ENCODE results near the gene KISS1. TPM values are rescaled to one million over a fixed set of nuclear protein-coding genes. Genes with fewer than 3 reads are reported as not detected.

KISS1 gene
- polyA plus RNA-seq, 1 donor (not counting 4 experiments of a cell fraction or from before 2014, with no cell fraction given): not detected

DNA sequence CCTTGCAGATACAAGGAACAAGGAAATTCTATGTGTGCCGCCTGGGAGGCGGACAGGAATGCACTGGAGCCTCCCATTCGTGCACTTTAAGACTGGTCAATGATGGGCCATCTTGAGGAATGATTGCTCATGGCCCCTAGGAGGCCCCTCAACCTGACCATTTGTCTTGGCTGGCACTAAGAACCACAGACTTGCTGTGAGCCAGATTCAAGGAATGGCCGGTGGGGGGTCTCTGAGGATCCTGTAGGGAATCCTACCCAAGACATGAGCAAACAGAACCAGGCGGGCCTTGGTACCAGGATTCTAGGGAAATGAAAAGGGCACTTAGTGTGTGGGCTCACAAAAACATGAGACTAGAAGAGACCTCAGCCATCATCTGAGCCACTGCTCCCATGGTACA, 45.6 kb upstream of the KISS1 start:
- Histone ChIP-seq H3K36me3 (ENCODE audit: control insufficient read depth in 2 of 2, extremely low read depth in 1 of 2, insufficient read depth in 2 of 2, low read length in 2 of 2) (peaks cover 0 to 8% of the 10 kb centered on the region in 2 experiments), H3K4me2 (ENCODE audit: control insufficient read depth, extremely low read depth, insufficient read depth, low read depth, low read length) (no peak overlapping the region), H3K9ac (ENCODE audit: control insufficient read depth, extremely low read depth, insufficient read depth, low read length) (no peak overlapping the region), H3K4me1 (ENCODE audit: control insufficient read depth, extremely low read depth, insufficient read depth, low read length) (peaks cover 3% of the 10 kb centered on the region), H2AFZ (ENCODE audit: control insufficient read depth, low read length) (no peak overlapping the region), H3K9me3 (ENCODE audit: control insufficient read depth, low read depth, low read length) (no peaks in the 10 kb centered on the region), H3K27ac (ENCODE audit: control insufficient read depth, insufficient read depth, low read length) (no peak overlapping the region), H3K27me3 (ENCODE audit: control insufficient read depth, extremely low read depth, insufficient read depth, low read length) (no peaks in the 10 kb centered on the region), H3K79me2 (ENCODE audit: control insufficient read depth, insufficient read depth, low read length) (no peaks in the 10 kb centered on the region), H3K4me3 (ENCODE audit: control insufficient read depth in 2 of 3, extremely low read depth in 1 of 3, insufficient read depth in 2 of 3, low read depth in 1 of 3, low read length in 3 of 3) (no peak overlapping the region), H4K20me1 (ENCODE audit: control insufficient read depth, extremely low read depth, insufficient read depth, low read length) (no peaks in the 10 kb centered on the region), H3K9me1 (ENCODE audit: control insufficient read depth, extremely low read depth, insufficient read depth, low read length) (no peaks in the 10 kb centered on the region)
- DNase-seq (ENCODE audit: low read depth, low spot score) (no peak), FAIRE-seq (no peak)
- dilution Hi-C loops (cut with MboI; ENCODE audit: extremely low pct_ligation_motif_present, low sequenced_read_pairs): no loop called here
- TF ChIP-seq, protein P1, sequence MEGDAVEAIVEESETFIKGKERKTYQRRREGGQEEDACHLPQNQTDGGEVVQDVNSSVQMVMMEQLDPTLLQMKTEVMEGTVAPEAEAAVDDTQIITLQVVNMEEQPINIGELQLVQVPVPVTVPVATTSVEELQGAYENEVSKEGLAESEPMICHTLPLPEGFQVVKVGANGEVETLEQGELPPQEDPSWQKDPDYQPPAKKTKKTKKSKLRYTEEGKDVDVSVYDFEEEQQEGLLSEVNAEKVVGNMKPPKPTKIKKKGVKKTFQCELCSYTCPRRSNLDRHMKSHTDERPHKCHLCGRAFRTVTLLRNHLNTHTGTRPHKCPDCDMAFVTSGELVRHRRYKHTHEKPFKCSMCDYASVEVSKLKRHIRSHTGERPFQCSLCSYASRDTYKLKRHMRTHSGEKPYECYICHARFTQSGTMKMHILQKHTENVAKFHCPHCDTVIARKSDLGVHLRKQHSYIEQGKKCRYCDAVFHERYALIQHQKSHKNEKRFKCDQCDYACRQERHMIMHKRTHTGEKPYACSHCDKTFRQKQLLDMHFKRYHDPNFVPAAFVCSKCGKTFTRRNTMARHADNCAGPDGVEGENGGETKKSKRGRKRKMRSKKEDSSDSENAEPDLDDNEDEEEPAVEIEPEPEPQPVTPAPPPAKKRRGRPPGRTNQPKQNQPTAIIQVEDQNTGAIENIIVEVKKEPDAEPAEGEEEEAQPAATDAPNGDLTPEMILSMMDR (optimal IDR thresholded peaks at IDR 0.05 in 1 of 3, IDR thresholded peaks at IDR 0.05 in 1 of 3, conservative IDR thresholded peaks at IDR 0.05 in 1 of 3; ENCODE audit: extremely low read depth in 1 of 3, insufficient read depth in 2 of 3, low read length in 3 of 3): no peak
- no peak for TF ChIP-seq EZH2 (IDR thresholded peaks at IDR 0.05; ENCODE audit: low read length)

DNA sequence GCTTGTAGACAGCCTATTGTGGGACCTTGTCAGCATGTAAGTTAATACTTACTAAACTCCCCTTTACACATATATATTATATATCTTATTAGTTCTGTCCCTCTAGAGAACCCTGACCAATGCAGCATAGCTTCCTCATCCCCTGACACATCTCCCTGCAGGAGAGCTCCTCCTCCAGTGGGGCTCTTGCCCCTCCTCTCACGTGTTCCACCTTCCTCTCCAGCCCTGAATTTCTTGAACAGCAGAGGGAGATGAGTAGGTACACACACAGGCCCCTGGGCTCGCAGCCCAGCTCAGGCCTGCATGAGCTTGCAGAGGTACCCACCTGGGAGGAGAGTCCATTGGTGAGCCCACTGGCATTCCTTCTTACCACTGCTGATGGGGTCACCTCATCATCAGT, 44.8 kb upstream of the KISS1 start:
- no peak overlapping the region for H3K27ac ChIP-seq (ENCODE audit: control insufficient read depth, insufficient read depth, low read length)

More for the DNA sequence above, 44.8 kb upstream of the KISS1 start:
- FAIRE-seq (no peak), DNase-seq (ENCODE audit: low read depth, low spot score) (no peak)
- dilution Hi-C loops (cut with MboI; ENCODE audit: extremely low pct_ligation_motif_present, low sequenced_read_pairs): no loop called here
- Histone ChIP-seq H3K4me1 (ENCODE audit: control insufficient read depth, extremely low read depth, insufficient read depth, low read length) (peaks cover 3% of the 10 kb centered on the region), H4K20me1 (ENCODE audit: control insufficient read depth, extremely low read depth, insufficient read depth, low read length) (no peaks in the 10 kb centered on the region), H3K9me3 (ENCODE audit: control insufficient read depth, low read depth, low read length) (no peaks in the 10 kb centered on the region), H3K36me3 (ENCODE audit: control insufficient read depth in 2 of 2, extremely low read depth in 1 of 2, insufficient read depth in 2 of 2, low read length in 2 of 2) (peaks cover 0 to 8% of the 10 kb centered on the region in 2 experiments), H3K9me1 (ENCODE audit: control insufficient read depth, extremely low read depth, insufficient read depth, low read length) (no peaks in the 10 kb centered on the region), H3K4me2 (ENCODE audit: control insufficient read depth, extremely low read depth, insufficient read depth, low read depth, low read length) (no peak overlapping the region), H3K9ac (ENCODE audit: control insufficient read depth, extremely low read depth, insufficient read depth, low read length) (no peak overlapping the region), H2AFZ (ENCODE audit: control insufficient read depth, low read length) (no peak overlapping the region), H3K79me2 (ENCODE audit: control insufficient read depth, insufficient read depth, low read length) (no peaks in the 10 kb centered on the region), H3K4me3 (ENCODE audit: control insufficient read depth in 2 of 3, extremely low read depth in 1 of 3, insufficient read depth in 2 of 3, low read depth in 1 of 3, low read length in 3 of 3) (no peak overlapping the region), H3K27me3 (ENCODE audit: control insufficient read depth, extremely low read depth, insufficient read depth, low read length) (no peaks in the 10 kb centered on the region)
- no peak for TF ChIP-seq EZH2 (IDR thresholded peaks at IDR 0.05; ENCODE audit: low read length)
- TF ChIP-seq, protein P1 (optimal IDR thresholded peaks at IDR 0.05 in 1 of 3, IDR thresholded peaks at IDR 0.05 in 1 of 3, conservative IDR thresholded peaks at IDR 0.05 in 1 of 3; ENCODE audit: extremely low read depth in 1 of 3, insufficient read depth in 2 of 3, low read length in 3 of 3): peak in 2 of 3 experiments; percentile 20 to 26
